OCI-LY1 (cell line): ENCODE results near the gene AGAP1.
"Not testable (repeated sequence)": the region's sequence is repeated elsewhere in the genome, so short reads cannot be mapped to it uniquely, and the experiment has no call there.

Experiments
- H2AFZ ChIP-seq: fragments of 200-600 bp; sonication (generic), shearing (Covaris generic); 2 replicates; pipeline ENCODE4 v1.6.0; 2014; ENCODE audit warnings: antibody characterized with exemption, mild to moderate bottlenecking, low read length
- H3F3A ChIP-seq: fragments of 200-600 bp; sonication (generic), shearing (Covaris generic); 2 replicates; pipeline ENCODE4 v1.6.0; 2014; ENCODE audit warnings: mild to moderate bottlenecking, antibody characterized with exemption, low read length, moderate library complexity; ENCODE audit not compliant: insufficient read depth
- H3K27ac ChIP-seq: fragments of 200-600 bp; sonication (generic); 2 replicates; pipeline ENCODE4 v1.5.1; 2014; ENCODE audit warnings: low read length, mixed run types, mild to moderate bottlenecking, low read depth; ENCODE audit not compliant: poor library complexity, severe bottlenecking
- H3K27me3 ChIP-seq: fragments of 200-600 bp; sonication (generic); 2 replicates; pipeline ENCODE4 v1.6.0; 2014; ENCODE audit warnings: antibody characterized with exemption, mild to moderate bottlenecking, low read length, moderate library complexity; ENCODE audit not compliant: insufficient read depth
- H3K36me3 ChIP-seq: fragments of 200-600 bp; sonication (generic); 2 replicates; pipeline ENCODE4 v1.6.1; 2014; ENCODE audit warnings: mild to moderate bottlenecking, antibody characterized with exemption, low read length, moderate library complexity, mixed read lengths; ENCODE audit not compliant: insufficient read depth
- H3K4me1 ChIP-seq: fragments of 200-600 bp; sonication (generic); 2 replicates; pipeline ENCODE4 v1.5.1; 2014; ENCODE audit warnings: mild to moderate bottlenecking, low read length, moderate library complexity; ENCODE audit not compliant: insufficient read depth, severe bottlenecking
- H3K4me2 ChIP-seq: fragments of 200-600 bp; sonication (generic), shearing (Covaris generic); 2 replicates; pipeline ENCODE4 v1.6.1; 2014; ENCODE audit warnings: low read length
- H3K4me3 ChIP-seq: fragments of 200-600 bp; sonication (generic); 2 replicates; pipeline ENCODE4 v1.5.1; 2014; ENCODE audit warnings: low read length, low read depth, mild to moderate bottlenecking, mixed read lengths; ENCODE audit not compliant: poor library complexity, severe bottlenecking
- H3K79me2 ChIP-seq: fragments of 200-600 bp; shearing (Covaris generic); 2 replicates; pipeline ENCODE4 v1.6.1; 2016; ENCODE audit warnings: mixed run types, low read length, mixed read lengths; ENCODE audit not compliant: insufficient read depth
- H3K9ac ChIP-seq: fragments of 200-600 bp; sonication (generic), shearing (Covaris generic); 2 replicates; pipeline ENCODE4 v1.6.1; 2014; ENCODE audit warnings: mild to moderate bottlenecking, low read length, mixed read lengths
- H3K9me2 ChIP-seq: fragments of 200-600 bp; sonication (generic), shearing (Covaris generic); 2 replicates; pipeline ENCODE4 v1.6.1; 2014; ENCODE audit warnings: low read depth, mild to moderate bottlenecking, low read length, mixed read lengths
- H3K9me3 ChIP-seq: fragments of 200-600 bp; shearing (Covaris generic); 2 replicates; pipeline ENCODE4 v1.6.1; 2014; ENCODE audit warnings: low read length, mixed read lengths
- H4K20me1 ChIP-seq: fragments of 200-600 bp; sonication (generic), shearing (Covaris generic); 2 replicates; pipeline ENCODE4 v1.6.0; 2016; ENCODE audit warnings: mild to moderate bottlenecking, low read length; ENCODE audit not compliant: insufficient read depth
- EZH2 ChIP-seq: fragments of 200-600 bp; sonication (generic), shearing (Covaris generic); IDR thresholded peaks from 2 replicates; pipeline ENCODE4 v1.8.0; 2017; ENCODE audit warnings: borderline replicate concordance, mixed run types, mild to moderate bottlenecking, antibody characterized with exemption, low read length, moderate library complexity, mixed read lengths
- TF ChIP-seq, protein P1 (sequence below): fragments of 200-600 bp; sonication (generic), shearing (Covaris generic); IDR thresholded peaks from 2 replicates; pipeline ENCODE4 v1.5.1; 2017; ENCODE audit warnings: mild to moderate bottlenecking, antibody characterized with exemption, low read length, moderate library complexity, mixed read lengths

Gene AGAP1

GRCh38 chr2:236089271-236090026 is 595.6 kb downstream of the AGAP1 start:
- Histone ChIP-seq H3K4me2 (no peak overlapping the region), H3K9ac (no peak overlapping the region), H2AFZ (no peak overlapping the region), H4K20me1 (no peaks in the 10 kb centered on the region), H3F3A (no peaks in the 10 kb centered on the region), H3K4me3 (no peak overlapping the region), H3K9me2 (no peaks in the 10 kb centered on the region), H3K4me1 (no peaks in the 10 kb centered on the region), H3K27ac (no peak overlapping the region), H3K27me3 (no peaks in the 10 kb centered on the region), H3K36me3 (no peaks in the 10 kb centered on the region), H3K79me2 (no peaks in the 10 kb centered on the region), H3K9me3 (no peaks in the 10 kb centered on the region)
- TF ChIP-seq, protein P1, sequence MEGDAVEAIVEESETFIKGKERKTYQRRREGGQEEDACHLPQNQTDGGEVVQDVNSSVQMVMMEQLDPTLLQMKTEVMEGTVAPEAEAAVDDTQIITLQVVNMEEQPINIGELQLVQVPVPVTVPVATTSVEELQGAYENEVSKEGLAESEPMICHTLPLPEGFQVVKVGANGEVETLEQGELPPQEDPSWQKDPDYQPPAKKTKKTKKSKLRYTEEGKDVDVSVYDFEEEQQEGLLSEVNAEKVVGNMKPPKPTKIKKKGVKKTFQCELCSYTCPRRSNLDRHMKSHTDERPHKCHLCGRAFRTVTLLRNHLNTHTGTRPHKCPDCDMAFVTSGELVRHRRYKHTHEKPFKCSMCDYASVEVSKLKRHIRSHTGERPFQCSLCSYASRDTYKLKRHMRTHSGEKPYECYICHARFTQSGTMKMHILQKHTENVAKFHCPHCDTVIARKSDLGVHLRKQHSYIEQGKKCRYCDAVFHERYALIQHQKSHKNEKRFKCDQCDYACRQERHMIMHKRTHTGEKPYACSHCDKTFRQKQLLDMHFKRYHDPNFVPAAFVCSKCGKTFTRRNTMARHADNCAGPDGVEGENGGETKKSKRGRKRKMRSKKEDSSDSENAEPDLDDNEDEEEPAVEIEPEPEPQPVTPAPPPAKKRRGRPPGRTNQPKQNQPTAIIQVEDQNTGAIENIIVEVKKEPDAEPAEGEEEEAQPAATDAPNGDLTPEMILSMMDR: no peak
- no peak for TF ChIP-seq EZH2

GRCh38 chr2:236090027-236090382 is 596.2 kb downstream of the AGAP1 start:
- Histone ChIP-seq H3K9me2 (no peaks in the 10 kb centered on the region), H3K36me3 (no peaks in the 10 kb centered on the region), H2AFZ (no peak overlapping the region), H3K9me3 (no peaks in the 10 kb centered on the region), H3K9ac (no peak overlapping the region), H3K4me1 (no peaks in the 10 kb centered on the region), H3K4me3 (no peak overlapping the region), H3K79me2 (no peaks in the 10 kb centered on the region), H3K27me3 (no peaks in the 10 kb centered on the region), H3K4me2 (no peak overlapping the region), H4K20me1 (no peaks in the 10 kb centered on the region), H3K27ac (no peak overlapping the region), H3F3A (no peaks in the 10 kb centered on the region)
- TF ChIP-seq, protein P1: no peak

DNA sequence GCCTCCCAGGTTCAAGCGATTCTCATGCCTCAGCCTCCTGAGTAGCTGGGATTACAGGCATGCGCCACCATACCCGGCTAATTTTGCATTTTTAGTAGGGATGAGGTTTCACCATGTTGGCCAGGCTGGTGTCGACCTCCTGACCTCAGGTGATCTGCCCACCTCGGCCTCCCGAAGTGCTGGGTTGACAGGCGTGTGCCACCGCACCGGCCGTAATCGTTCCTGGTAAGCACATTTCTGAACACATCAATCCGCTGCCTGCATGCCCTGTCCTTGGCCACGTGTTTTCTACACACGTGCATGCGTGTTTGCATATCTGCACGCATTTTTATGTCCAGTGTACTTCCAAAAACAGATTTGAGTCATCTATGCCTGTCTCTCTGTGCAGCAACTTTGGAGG is 597.0 kb downstream of the AGAP1 start:
- H3K4me1 ChIP-seq, H3K36me3 ChIP-seq, H4K20me1 ChIP-seq, H3K27ac ChIP-seq, H3K9me2 ChIP-seq, H3K79me2 ChIP-seq, H3K27me3 ChIP-seq, H3K9me3 ChIP-seq, H3K9ac ChIP-seq, H3K4me3 ChIP-seq, H3F3A ChIP-seq, H3K4me2 ChIP-seq, H2AFZ ChIP-seq: not testable (repeated sequence)

DNA sequence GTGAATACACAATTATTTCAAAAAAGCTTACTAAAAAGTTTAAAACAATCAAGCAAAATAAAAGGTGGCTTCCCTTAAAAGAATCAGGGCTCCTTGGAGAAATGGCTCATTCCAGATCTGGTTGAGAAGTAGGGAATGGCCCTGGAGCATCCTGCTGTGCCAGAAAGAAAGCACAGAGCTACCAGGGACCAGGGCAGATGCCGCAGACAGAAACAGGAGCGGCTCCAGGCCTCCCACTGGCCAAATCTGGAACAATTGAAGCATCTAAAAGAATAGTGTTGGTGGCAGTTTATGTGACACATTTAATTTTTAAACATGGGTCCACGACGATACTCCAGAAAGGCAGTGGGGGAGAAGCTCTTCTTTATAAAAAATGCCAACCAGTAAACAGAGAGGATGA is 598.9 kb downstream of the AGAP1 start:
- Histone ChIP-seq H4K20me1 (no peaks in the 10 kb centered on the region), H3K9ac (no peak overlapping the region), H3K4me3 (no peak overlapping the region), H2AFZ (no peak overlapping the region), H3F3A (no peaks in the 10 kb centered on the region), H3K79me2 (no peaks in the 10 kb centered on the region), H3K36me3 (no peaks in the 10 kb centered on the region), H3K9me2 (no peaks in the 10 kb centered on the region), H3K9me3 (no peaks in the 10 kb centered on the region), H3K4me2 (no peak overlapping the region), H3K27me3 (no peaks in the 10 kb centered on the region), H3K27ac (no peak overlapping the region), H3K4me1 (no peaks in the 10 kb centered on the region)
- TF ChIP-seq EZH2: no peak
- TF ChIP-seq, protein P1: no peak
